Peyer's patch (tissue), 4 donors: ENCODE results near the gene HIGD2A.

Experiments used
- CTCF ChIP-seq, 6 experiments: fragments of 450-650 bp in 4 of 6; fragments of 200-600 bp in 2 of 6; sonication (generic) in 1 of 6; IDR thresholded peaks; one replicate each; pipeline ENCODE4 v1.5.1; 2017 to 2019; ENCODE audit warnings: antibody characterized with exemption in 6 of 6, mild to moderate bottlenecking in 3 of 6, moderate library complexity in 1 of 6
- POLR2A ChIP-seq, 2 donors: fragments of 450-650 bp; IDR thresholded peaks; one replicate each; pipeline ENCODE4 v1.5.1; 2017; ENCODE audit warnings: antibody characterized with exemption in 2 of 2, mild to moderate bottlenecking in 2 of 2, moderate library complexity in 2 of 2

- no peak for TF ChIP-seq CTCF (IDR thresholded peaks at IDR 0.05)
- TF ChIP-seq POLR2A (IDR thresholded peaks at IDR 0.05), result no peak
Measured at GRCh38 chr5:176396330-176396729, 7.8 kb downstream of the HIGD2A start.
